ENCODE data around the gene PLBD2. TPM values are rescaled to one million over a fixed set of nuclear protein-coding genes. Genes with fewer than 3 reads are reported as not detected.

Gene PLBD2
- total RNA-seq, 1 experiment from 2014 or later = 31.4 TPM

DNA sequence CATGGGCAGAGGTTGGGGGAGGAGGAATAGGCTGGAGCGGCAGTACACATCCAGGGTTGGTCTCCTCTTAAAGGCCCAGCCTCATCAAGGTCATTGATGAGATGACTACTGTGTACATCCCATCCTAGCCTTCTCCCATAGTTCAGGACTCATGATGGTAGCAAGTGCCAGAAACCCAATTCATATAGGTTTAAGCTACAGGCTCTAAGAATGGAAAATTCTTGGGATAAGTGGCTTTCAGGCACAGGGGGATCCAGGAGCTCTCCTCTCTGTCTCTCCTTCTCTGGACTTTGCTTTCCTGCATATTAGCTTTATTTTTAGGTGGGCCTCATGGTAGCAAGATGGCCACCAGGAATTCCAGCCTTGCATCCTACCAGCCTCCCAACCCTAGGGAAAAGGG lies 70.1 kb downstream of the PLBD2 start:
- Mint-ChIP-seq H3K27ac (no peak overlapping the region), H3K36me3 (ENCODE audit: insufficient read depth in 1 of 3, low read depth in 3 of 3) (peaks cover 0 to 4% (median 0%) of the 10 kb centered on the region in 3 experiments; a peak in 1 of 7 replicates), H3K9me3 (peaks cover 0 to 4% of the 10 kb centered on the region in 2 experiments; a peak in 3 of 5 replicates), H3K4me1 (peaks cover 12 to 21% of the 10 kb centered on the region in 2 experiments), H3K4me3 (no peak overlapping the region), H3K27me3 (ENCODE audit: low read depth) (peaks cover 21% of the 10 kb centered on the region)
- no peak overlapping the region for H3K27ac ChIP-seq (ENCODE audit: insufficient read length, low read depth, low read length)
- H3K4ac ChIP-seq (ENCODE audit: low read depth, low read length) = no peak overlapping the region
- no peak overlapping the region for H2BK120ac ChIP-seq (ENCODE audit: low read depth, low read length, poor library complexity, severe bottlenecking)
- DNase-seq = no peak
- no peak overlapping the region for H3K18ac ChIP-seq (ENCODE audit: insufficient read length, low read depth, low read length)
- H3T11ph ChIP-seq (ENCODE audit: low read length) = no peak overlapping the region
- H2BK20ac ChIP-seq (ENCODE audit: low read depth, low read length, poor library complexity, severe bottlenecking) = no peak overlapping the region
- no peaks in the 10 kb centered on the region for H3K23me2 ChIP-seq (ENCODE audit: insufficient read length, low read depth, low read length, poor library complexity, severe bottlenecking)
- H4K8ac ChIP-seq (replicated peaks; ENCODE audit: insufficient read length, low read depth, low read length) = no peak overlapping the region
- H2BK5ac ChIP-seq (ENCODE audit: insufficient read length, low read length) = no peak overlapping the region
- H3K14ac ChIP-seq (ENCODE audit: insufficient read depth, low read length) = no peak overlapping the region
- no peaks in the 10 kb centered on the region for H3K79me2 ChIP-seq (ENCODE audit: insufficient read depth, low read length)
- no peak overlapping the region for H3K56ac ChIP-seq (ENCODE audit: insufficient read length, low read depth, low read length)
- H2AK5ac ChIP-seq (ENCODE audit: insufficient read length, low read length) = no peak overlapping the region
- no CpG with 5 or more reads among the region's 1 CpG for WGBS (ENCODE audit: extremely low coverage, insufficient read length, low lambda C conversion rate)
- H3K27me3 ChIP-seq (ENCODE audit: insufficient read depth, low read length) = no peaks in the 10 kb centered on the region
- no peak overlapping the region for H4K91ac ChIP-seq (ENCODE audit: insufficient read length, low read depth, low read length)
- TF ChIP-seq, protein P1, sequence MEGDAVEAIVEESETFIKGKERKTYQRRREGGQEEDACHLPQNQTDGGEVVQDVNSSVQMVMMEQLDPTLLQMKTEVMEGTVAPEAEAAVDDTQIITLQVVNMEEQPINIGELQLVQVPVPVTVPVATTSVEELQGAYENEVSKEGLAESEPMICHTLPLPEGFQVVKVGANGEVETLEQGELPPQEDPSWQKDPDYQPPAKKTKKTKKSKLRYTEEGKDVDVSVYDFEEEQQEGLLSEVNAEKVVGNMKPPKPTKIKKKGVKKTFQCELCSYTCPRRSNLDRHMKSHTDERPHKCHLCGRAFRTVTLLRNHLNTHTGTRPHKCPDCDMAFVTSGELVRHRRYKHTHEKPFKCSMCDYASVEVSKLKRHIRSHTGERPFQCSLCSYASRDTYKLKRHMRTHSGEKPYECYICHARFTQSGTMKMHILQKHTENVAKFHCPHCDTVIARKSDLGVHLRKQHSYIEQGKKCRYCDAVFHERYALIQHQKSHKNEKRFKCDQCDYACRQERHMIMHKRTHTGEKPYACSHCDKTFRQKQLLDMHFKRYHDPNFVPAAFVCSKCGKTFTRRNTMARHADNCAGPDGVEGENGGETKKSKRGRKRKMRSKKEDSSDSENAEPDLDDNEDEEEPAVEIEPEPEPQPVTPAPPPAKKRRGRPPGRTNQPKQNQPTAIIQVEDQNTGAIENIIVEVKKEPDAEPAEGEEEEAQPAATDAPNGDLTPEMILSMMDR (conservative IDR thresholded peaks at IDR 0.05) = no peak
- no peak overlapping the region for H4K5ac ChIP-seq (ENCODE audit: insufficient read length, low read depth, low read length)
- H3K4me1 ChIP-seq (ENCODE audit: insufficient read depth, low read length) = no peaks in the 10 kb centered on the region
- H3K23ac ChIP-seq (ENCODE audit: insufficient read length, low read depth, low read length) = no peak overlapping the region
- H2BK12ac ChIP-seq (ENCODE audit: insufficient read length, low read depth, low read length) = no peak overlapping the region
- no peak overlapping the region for H2BK15ac ChIP-seq (ENCODE audit: low read depth, low read length)
- H3K4me2 ChIP-seq (ENCODE audit: insufficient read depth, insufficient read length, low read length) = no peak overlapping the region
- H4K20me1 ChIP-seq (ENCODE audit: control insufficient read depth, insufficient read depth, insufficient read length) = no peaks in the 10 kb centered on the region
- no peaks in the 10 kb centered on the region for H3K9me3 ChIP-seq (ENCODE audit: control insufficient read depth, low read depth, low read length)
- H2AFZ ChIP-seq (ENCODE audit: low read length) = no peak overlapping the region
- H3K9ac ChIP-seq (ENCODE audit: extremely low read depth, insufficient read length, low read length) = no peak overlapping the region
- no peaks in the 10 kb centered on the region for H3K79me1 ChIP-seq (ENCODE audit: insufficient read depth, low read depth, low read length, poor library complexity, severe bottlenecking)
